Vagina (tissue), 2 donors: Measurements from ENCODE around the gene NTM.

Experiments used
- CTCF ChIP-seq, 3 experiments: fragments of 450-650 bp in 2 of 3; fragments of 200-600 bp in 1 of 3; sonication (generic) in 1 of 3; IDR thresholded peaks; one replicate each; pipeline ENCODE4 v1.5.1; 2017 to 2019; ENCODE audit warnings: antibody characterized with exemption in 3 of 3, mild to moderate bottlenecking in 2 of 3, moderate library complexity in 2 of 3
- POLR2A ChIP-seq, 2 donors: fragments of 450-650 bp; IDR thresholded peaks; one replicate each; pipeline ENCODE4 v1.6.1; 2017; ENCODE audit warnings: antibody characterized with exemption in 2 of 2, mild to moderate bottlenecking in 2 of 2, moderate library complexity in 2 of 2
- POLR2AphosphoS5 ChIP-seq, 2 donors: sonication (generic); formaldehyde crosslinking; IDR thresholded peaks; one replicate each; pipeline ENCODE4 v1.9.0; 2017; ENCODE audit warnings: antibody characterized with exemption in 2 of 2, mild to moderate bottlenecking in 2 of 2, low read depth in 1 of 2; ENCODE audit not compliant: insufficient read depth in 1 of 2

DNA sequence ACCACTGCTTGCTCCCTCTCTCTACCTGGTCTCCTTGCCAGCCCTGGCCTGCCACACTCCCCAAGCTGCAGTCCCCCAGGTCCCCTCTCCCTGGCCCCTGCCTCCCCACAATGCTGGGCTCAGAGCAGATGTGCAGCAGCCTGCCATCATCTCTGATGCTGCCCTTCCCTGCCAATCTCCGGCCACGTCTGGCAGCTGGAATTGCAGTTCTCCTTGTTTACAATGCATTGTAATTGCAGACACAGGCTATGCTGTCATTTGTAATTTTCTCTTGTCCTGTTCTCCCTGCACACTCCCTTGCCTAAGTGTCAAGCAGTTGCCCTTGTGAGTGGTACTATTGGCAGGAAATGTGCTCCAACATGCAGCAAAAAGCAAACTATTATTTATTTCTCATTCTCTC, 222.3 kb downstream of the NTM start:
- TF ChIP-seq CTCF (IDR thresholded peaks at IDR 0.05) (no peak), POLR2AphosphoS5 (IDR thresholded peaks at IDR 0.05; ENCODE audit: insufficient read depth in 1 of 2, low read depth in 1 of 2) (no peak), POLR2A (IDR thresholded peaks at IDR 0.05) (no peak)
